Neuron (in vitro differentiated cells): ENCODE data around the gene LATS2.

Experiments
- H2AFZ ChIP-seq: one replicate; pipeline ENCODE4 v1.6.1; 2013; ENCODE audit warnings: low read depth, mild to moderate bottlenecking, inconsistent platforms, low read length, moderate library complexity
- H3K27me3 ChIP-seq: one replicate; pipeline ENCODE4 v1.6.1; 2013; ENCODE audit warnings: low read length; ENCODE audit not compliant: insufficient read depth
- H3K36me3 ChIP-seq: one replicate; pipeline ENCODE4 v1.6.1; 2013; ENCODE audit warnings: low read length; ENCODE audit not compliant: insufficient read depth
- H3K4me1 ChIP-seq: one replicate; pipeline ENCODE4 v1.6.1; 2013; ENCODE audit warnings: low read length; ENCODE audit not compliant: insufficient read depth
- H3K4me3 ChIP-seq: 2 replicates; pipeline ENCODE4 v1.5.1; 2013; ENCODE audit warnings: mild to moderate bottlenecking, low read length, moderate library complexity
- H3K9me3 ChIP-seq: one replicate; pipeline ENCODE4 v1.6.1; 2013; ENCODE audit warnings: low read length

LATS2 gene

GRCh38 chr13:21067848-21068247, 6.5 kb upstream of the LATS2 start:
- Histone ChIP-seq H3K4me3 (no peak overlapping the region), H3K36me3 (no peaks in the 10 kb centered on the region), H2AFZ (no peak overlapping the region), H3K9me3 (no peaks in the 10 kb centered on the region), H3K27me3 (peaks cover 2% of the 10 kb centered on the region), H3K4me1 (no peaks in the 10 kb centered on the region)

GRCh38 chr13:21066946-21067345, 5.6 kb upstream of the LATS2 start:
- no peak overlapping the region for H2AFZ ChIP-seq
- no peaks in the 10 kb centered on the region for H3K36me3 ChIP-seq
- no peaks in the 10 kb centered on the region for H3K9me3 ChIP-seq
- no peaks in the 10 kb centered on the region for H3K4me1 ChIP-seq
- H3K4me3 ChIP-seq = no peak overlapping the region
- peaks cover 2% of the 10 kb centered on the region for H3K27me3 ChIP-seq

GRCh38 chr13:21065686-21066085, 4.3 kb upstream of the LATS2 start:
- Histone ChIP-seq H3K36me3 (no peaks in the 10 kb centered on the region), H3K4me1 (no peaks in the 10 kb centered on the region), H3K9me3 (no peaks in the 10 kb centered on the region), H3K4me3 (no peak overlapping the region), H3K27me3 (peaks cover 2% of the 10 kb centered on the region), H2AFZ (no peak overlapping the region)

GRCh38 chr13:21063031-21063430, 1.6 kb upstream of the LATS2 start:
- H3K36me3 ChIP-seq = no peaks in the 10 kb centered on the region
- H3K4me3 ChIP-seq = no peak overlapping the region
- H3K9me3 ChIP-seq = no peaks in the 10 kb centered on the region
- no peak overlapping the region for H2AFZ ChIP-seq
- peaks cover 2% of the 10 kb centered on the region for H3K27me3 ChIP-seq
- peaks cover 9% of the 10 kb centered on the region for H3K4me1 ChIP-seq

GRCh38 chr13:21060338-21061028, 903 bp downstream of the LATS2 start:
- peak overlapping the region; percentile 92 for H3K4me3 ChIP-seq
- no peaks in the 10 kb centered on the region for H3K36me3 ChIP-seq
- H3K9me3 ChIP-seq = peaks cover 1% of the 10 kb centered on the region
- peaks cover 9% of the 10 kb centered on the region for H3K4me1 ChIP-seq
- H2AFZ ChIP-seq = peak overlapping the region; percentile 98
- H3K27me3 ChIP-seq = no peaks in the 10 kb centered on the region

DNA sequence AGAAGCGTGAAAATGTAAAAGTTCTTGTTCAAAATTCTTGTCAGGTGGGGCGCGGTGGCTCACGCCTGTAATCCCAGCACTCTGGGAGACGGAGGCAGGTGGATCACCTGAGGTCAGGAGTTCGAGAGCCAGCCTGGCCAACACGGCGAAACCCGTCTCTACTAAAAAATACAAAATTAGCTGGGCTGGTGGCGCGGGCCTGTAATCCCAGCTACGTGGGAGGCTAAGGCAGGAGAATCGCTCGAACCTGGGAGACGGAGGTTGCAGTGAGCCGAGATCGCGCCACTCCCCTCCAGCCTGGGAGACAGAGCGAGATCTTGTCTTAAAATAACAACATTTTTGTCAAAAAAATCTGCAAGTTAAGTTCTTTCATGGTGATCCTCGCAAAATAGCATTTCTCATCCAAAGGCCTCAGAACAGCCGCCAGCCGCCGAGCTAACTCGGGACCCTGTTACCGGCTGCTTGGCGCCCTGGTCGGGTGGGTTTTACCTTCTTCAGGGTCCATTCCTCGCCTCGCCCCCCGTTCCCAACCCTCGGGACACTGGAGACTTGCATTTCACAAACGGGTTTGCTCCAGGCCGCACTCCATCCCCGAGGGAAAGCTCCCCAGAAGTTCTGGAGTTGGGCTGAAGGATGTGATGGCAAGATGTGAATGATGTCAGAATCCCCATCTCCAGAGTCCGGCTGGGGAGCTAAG, 1.6 kb downstream of the LATS2 start:
- H3K36me3 ChIP-seq = no peaks in the 10 kb centered on the region
- peaks cover 9% of the 10 kb centered on the region for H3K4me1 ChIP-seq
- peak overlapping the region; percentile 92 for H3K4me3 ChIP-seq
- peak overlapping the region; percentile 98 for H2AFZ ChIP-seq
- peaks cover 1% of the 10 kb centered on the region for H3K9me3 ChIP-seq
- no peaks in the 10 kb centered on the region for H3K27me3 ChIP-seq

- Histone ChIP-seq H3K27me3 (no peaks in the 10 kb centered on the region), H3K4me1 (peaks cover 9% of the 10 kb centered on the region), H3K4me3 (no peak overlapping the region), H3K36me3 (peaks cover under 1% of the 10 kb centered on the region), H3K9me3 (peaks cover 1% of the 10 kb centered on the region), H2AFZ (no peak overlapping the region)
Measured at GRCh38 chr13:21058361-21058760, 3.0 kb downstream of the LATS2 start.

GRCh38 chr13:21055511-21056045, 5.8 kb downstream of the LATS2 start:
- Histone ChIP-seq H3K27me3 (no peaks in the 10 kb centered on the region), H3K36me3 (peaks cover 3% of the 10 kb centered on the region), H3K4me1 (peaks cover 9% of the 10 kb centered on the region), H3K9me3 (peaks cover 1% of the 10 kb centered on the region), H3K4me3 (no peak overlapping the region), H2AFZ (no peak overlapping the region)

- Histone ChIP-seq H3K9me3 (peaks cover 1% of the 10 kb centered on the region), H3K36me3 (peaks cover 3% of the 10 kb centered on the region), H2AFZ (no peak overlapping the region), H3K4me3 (no peak overlapping the region), H3K27me3 (no peaks in the 10 kb centered on the region), H3K4me1 (peaks cover 6% of the 10 kb centered on the region)
Measured at GRCh38 chr13:21055016-21055415, 6.4 kb downstream of the LATS2 start.

GRCh38 chr13:21054313-21054712, 7.1 kb downstream of the LATS2 start:
- Histone ChIP-seq H3K9me3 (peaks cover 1% of the 10 kb centered on the region), H3K4me3 (no peak overlapping the region), H3K4me1 (no peaks in the 10 kb centered on the region), H3K36me3 (peaks cover 4% of the 10 kb centered on the region), H2AFZ (no peak overlapping the region), H3K27me3 (no peaks in the 10 kb centered on the region)

GRCh38 chr13:21053231-21053630, 8.2 kb downstream of the LATS2 start:
- no peaks in the 10 kb centered on the region for H3K4me1 ChIP-seq
- H2AFZ ChIP-seq = no peak overlapping the region
- H3K4me3 ChIP-seq = no peak overlapping the region
- H3K27me3 ChIP-seq = no peaks in the 10 kb centered on the region
- peaks cover 7% of the 10 kb centered on the region for H3K36me3 ChIP-seq
- peaks cover 1% of the 10 kb centered on the region for H3K9me3 ChIP-seq

GRCh38 chr13:21051675-21052074, 9.7 kb downstream of the LATS2 start:
- no peak overlapping the region for H2AFZ ChIP-seq
- H3K4me3 ChIP-seq = no peak overlapping the region
- H3K4me1 ChIP-seq = no peaks in the 10 kb centered on the region
- H3K9me3 ChIP-seq = no peaks in the 10 kb centered on the region
- H3K36me3 ChIP-seq = peaks cover 12% of the 10 kb centered on the region
- H3K27me3 ChIP-seq = no peaks in the 10 kb centered on the region

DNA sequence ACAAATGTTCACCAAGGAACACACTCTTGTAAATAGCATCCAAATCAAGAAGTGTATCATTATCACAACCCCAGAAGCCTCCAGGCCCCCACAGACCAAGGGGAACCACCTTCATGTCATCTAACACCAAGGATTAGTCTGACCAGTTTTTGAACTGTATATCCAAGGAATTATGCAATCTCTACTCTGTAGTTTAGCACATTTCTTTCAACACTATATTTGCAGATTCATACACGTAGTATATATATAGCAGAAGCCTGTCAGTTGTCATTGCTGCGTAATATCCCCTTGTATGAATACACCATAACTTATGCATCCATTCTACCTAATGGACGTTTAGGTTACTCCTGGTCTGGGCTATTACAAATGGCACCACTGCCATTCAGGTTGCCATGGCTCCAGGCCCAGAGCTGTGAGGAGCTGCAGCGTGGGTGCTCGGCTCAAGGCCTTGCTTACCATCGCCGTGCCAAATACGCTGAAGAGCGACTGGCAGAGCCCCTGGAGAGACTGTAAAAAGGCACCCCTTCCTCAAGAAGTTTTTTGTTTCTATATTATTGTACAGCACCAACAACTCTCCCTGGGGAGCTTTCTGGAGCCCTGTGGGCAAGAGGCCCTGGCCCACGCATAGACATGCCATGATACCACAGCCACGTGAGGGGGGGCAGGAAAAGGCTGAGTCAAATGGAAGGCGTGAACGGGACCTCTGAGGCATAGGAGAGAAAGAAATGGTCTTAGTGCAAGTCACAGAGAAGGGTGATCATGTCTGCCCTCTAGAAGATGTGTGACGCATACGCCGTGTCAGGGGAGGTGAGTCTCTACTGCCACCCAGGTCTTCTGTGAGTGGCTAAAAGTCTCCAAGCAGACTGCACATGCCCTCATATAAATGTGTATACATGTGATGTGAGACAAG, 10.8 kb downstream of the LATS2 start:
- Histone ChIP-seq H3K9me3 (no peaks in the 10 kb centered on the region), H3K4me3 (no peak overlapping the region), H3K27me3 (no peaks in the 10 kb centered on the region), H3K36me3 (peaks cover 15% of the 10 kb centered on the region), H3K4me1 (no peaks in the 10 kb centered on the region), H2AFZ (no peak overlapping the region)
